K562 (cell line): Measurements from ENCODE around the gene MEI4. TPM values are rescaled to one million over a fixed set of nuclear protein-coding genes. Genes with fewer than 3 reads are reported as not detected.

Source experiments
- ATAC-seq: fragments of 200-7000 bp; cut with Tn5 transposase; 3 replicates; pipeline ENCODE4 v1.9.1; 2020; ENCODE audit warnings: moderate library complexity
- BruUV-seq: library from RNA; stranded (reverse); fragments of 400-500 nt; replicated peaks from 2 replicates; lab custom pipeline; 2021; lab: Mats Ljungman, UMichigan
- CTCF ChIA-PET: fragments of 300-600 bp; formaldehyde crosslinking; extraction: SDS; loops from one replicate; lab custom pipeline; 2021; ENCODE audit warnings: low intra/inter-chr PET ratio; lab: Yijun Ruan, JAX
- POLR2A ChIA-PET: fragments of 300-600, 350-650 bp; sonication (Branson Sonifier 250); formaldehyde crosslinking; extraction: SDS; loops from one replicate; lab custom pipeline; 2021; ENCODE audit warnings: antibody characterized with exemption, inconsistent platforms; lab: Yijun Ruan, JAX
- DNase-seq, 4 experiments: peaks; one replicate each; pipeline versions ENCODE4 v3.0.0 to v3.0.0-alpha.2; 2011 to 2018; ENCODE audit warnings: low spot score in 3 of 4, mixed read lengths in 3 of 4; ENCODE audit errors: extremely low read depth in 1 of 4
- FAIRE-seq: peaks from 2 replicates; lab custom pipeline; 2011; peaks lifted over from hg19 to GRCh38; lab: Jason Lieb, UNC
- H2AFZ ChIP-seq: 2 replicates; pipeline ENCODE4 v1.6.0; 2011; ENCODE audit warnings: low read depth, low read length, control low read depth, inconsistent platforms
- H3K27ac ChIP-seq: fragments of 200-600 bp; 3 replicates; pipeline ENCODE4 v1.8.0; 2011; ENCODE audit warnings: low read depth, mild to moderate bottlenecking, control low read depth, inconsistent platforms, low read length, moderate library complexity, mixed read lengths; ENCODE audit errors: extremely low read depth
- H3K27me3 ChIP-seq, 2 experiments: fragments of 300-600 bp in 1 of 2; 2 replicates in 1 of 2; 3 replicates in 1 of 2; pipeline versions ENCODE4 v1.6.0 to v1.8.0; 2011; ENCODE audit warnings: inconsistent platforms in 2 of 2, low read length in 2 of 2, mild to moderate bottlenecking in 1 of 2, mixed read lengths in 1 of 2, moderate library complexity in 1 of 2; ENCODE audit not compliant: control insufficient read depth in 2 of 2, insufficient read depth in 2 of 2
- H3K36me3 ChIP-seq: fragments of 300-600 bp; 3 replicates; pipeline ENCODE4 v1.8.0; 2011; ENCODE audit warnings: mild to moderate bottlenecking, low read length, inconsistent platforms; ENCODE audit not compliant: control insufficient read depth, insufficient read depth
- H3K4me1 ChIP-seq, 2 experiments: fragments of 200-600 bp in 1 of 2; replicated peaks in 1 of 2; 2 replicates in 1 of 2; 3 replicates in 1 of 2; pipeline versions ENCODE4 v1.5.1 to v1.8.0; 2011; ENCODE audit warnings: inconsistent platforms in 2 of 2, low read length in 2 of 2, mild to moderate bottlenecking in 1 of 2, mixed read lengths in 1 of 2, moderate library complexity in 1 of 2; ENCODE audit not compliant: control insufficient read depth in 2 of 2, insufficient read depth in 2 of 2
- H3K4me2 ChIP-seq: 2 replicates; pipeline ENCODE4 v1.6.1; 2011; ENCODE audit warnings: low read length, control low read depth, inconsistent platforms, mixed read lengths; ENCODE audit not compliant: insufficient read depth
- H3K4me3 ChIP-seq: fragments of 200-600 bp; sonication (generic), shearing (Covaris generic); 2 replicates; pipeline ENCODE4 v1.5.1; 2016; ENCODE audit warnings: control low read depth, inconsistent platforms
- H3K79me2 ChIP-seq: fragments of 200-600 bp; 3 replicates; pipeline ENCODE4 v1.8.0; 2011; ENCODE audit warnings: low read length, inconsistent platforms; ENCODE audit not compliant: control insufficient read depth, insufficient read depth
- H3K9ac ChIP-seq, 2 experiments: 2 replicates each; pipeline versions ENCODE4 v1.6.0 to v1.6.1; 2011; ENCODE audit warnings: low read depth in 2 of 2, low read length in 2 of 2, control low read depth in 1 of 2, inconsistent platforms in 1 of 2, mild to moderate bottlenecking in 1 of 2, mixed read lengths in 1 of 2; ENCODE audit not compliant: insufficient read depth in 1 of 2
- H3K9me1 ChIP-seq: one replicate; pipeline ENCODE4 v1.6.0; 2011; ENCODE audit warnings: inconsistent platforms, mild to moderate bottlenecking, low read length, moderate library complexity; ENCODE audit not compliant: control insufficient read depth, insufficient read depth
- H3K9me3 ChIP-seq: replicated peaks from 2 replicates; pipeline ENCODE4 v1.5.1; 2011; ENCODE audit warnings: low read depth, low read length, inconsistent platforms; ENCODE audit not compliant: control insufficient read depth, insufficient read depth
- H4K20me1 ChIP-seq: replicated peaks from 2 replicates; pipeline ENCODE4 v1.6.1; 2011; ENCODE audit warnings: low read length, inconsistent platforms, mixed read lengths; ENCODE audit not compliant: control insufficient read depth, insufficient read depth
- BCOR ChIP-seq: fragments of 450-650 bp; IDR thresholded peaks from 2 replicates; pipeline ENCODE4 v1.6.1; 2016
- CBX1 ChIP-seq: sonication (generic); IDR thresholded peaks from 2 replicates; pipeline ENCODE4 v1.6.1; 2016; ENCODE audit warnings: antibody characterized with exemption, low read depth, mild to moderate bottlenecking
- CEBPZ ChIP-seq: fragments of 150-350 bp; IDR thresholded peaks from 2 replicates; pipeline ENCODE4 v1.6.1; 2014; ENCODE audit warnings: low read depth, mild to moderate bottlenecking, low read length, borderline replicate concordance
- ELF4 ChIP-seq: fragments of 450-650 bp; formaldehyde crosslinking; IDR thresholded peaks from 2 replicates; pipeline ENCODE4 v1.4.0; 2022; ENCODE audit warnings: missing genetic modification characterization
- FOXK1 ChIP-seq: sonication (generic); formaldehyde crosslinking; IDR thresholded peaks from 2 replicates; pipeline ENCODE4 v1.8.0; 2022; ENCODE audit warnings: missing genetic modification reagents, mild to moderate bottlenecking, borderline replicate concordance
- HDAC1 ChIP-seq, 2 experiments: fragments of 450-650 bp; IDR thresholded peaks; 2 replicates each; pipeline ENCODE4 v1.6.1; 2016 to 2017; ENCODE audit warnings: inconsistent platforms in 1 of 2, mild to moderate bottlenecking in 1 of 2, moderate library complexity in 1 of 2
- MED1 ChIP-seq: sonication (generic); formaldehyde crosslinking; IDR thresholded peaks from 2 replicates; pipeline ENCODE4 v1.8.1; 2023; ENCODE audit warnings: missing genetic modification reagents, borderline replicate concordance
- PCBP1 ChIP-seq: fragments of 200-400 bp; formaldehyde crosslinking; IDR thresholded peaks from 2 replicates; pipeline ENCODE4 v1.6.1; 2018; ENCODE audit warnings: mild to moderate bottlenecking, low read depth, low read length; ENCODE audit not compliant: poor library complexity, severe bottlenecking
- PREB ChIP-seq: sonication (generic); formaldehyde crosslinking; IDR thresholded peaks from 2 replicates; pipeline ENCODE4 v1.8.1; 2023; ENCODE audit warnings: mild to moderate bottlenecking, missing genetic modification reagents
- RBM22 ChIP-seq: fragments of 200-400 bp; formaldehyde crosslinking; IDR thresholded peaks from 2 replicates; pipeline ENCODE4 v1.6.1; 2018; ENCODE audit warnings: low read length, low read depth; ENCODE audit not compliant: poor library complexity, severe bottlenecking
- SIRT6 ChIP-seq: IDR thresholded peaks from one replicate; pipeline ENCODE4 v1.6.1; 2012; ENCODE audit warnings: low read depth, mild to moderate bottlenecking, control low read depth, inconsistent platforms, low read length, moderate library complexity
- ZNF232 ChIP-seq: sonication (generic); formaldehyde crosslinking; IDR thresholded peaks from 2 replicates; pipeline ENCODE4 v1.8.0; 2022; ENCODE audit warnings: mild to moderate bottlenecking, missing genetic modification reagents
- ZSCAN32 ChIP-seq: fragments of 450-650 bp; formaldehyde crosslinking; IDR thresholded peaks from 2 replicates; pipeline ENCODE4 v1.4.0; 2020; ENCODE audit warnings: mild to moderate bottlenecking, moderate library complexity
- WGBS: fragments of 100-300 bp; shearing (Covaris generic); methylation state at CpG from one replicate; pipeline ENCODE4 v1.1.6; 2016; ENCODE audit warnings: low coverage, mixed read lengths; ENCODE audit not compliant: insufficient coverage; ENCODE audit errors: missing lambda C conversion rate; 5-methylcytosine and 5-hydroxymethylcytosine counted together
- in situ Hi-C: fragments of 300-500 bp; cut with MboI; formaldehyde crosslinking; loops from 4 replicates; pipeline ENCODE4 v1.15.0; 2018; ENCODE audit warnings: inconsistent platforms, mixed read lengths
- intact Hi-C: fragments of 100-400 bp; cut with micrococcal nuclease; formaldehyde crosslinking; loops from 2 replicates; pipeline ENCODE4 v1.14.2; 2022
- polyA plus RNA-seq, 8 experiments: library from polyadenylated mRNA; depleted of rRNA in 4 of 8; stranded (reverse) in 5 of 8; unstranded in 3 of 8; fragments of >200 nt; fragmentation: Nextera tagmentation in 2 of 8; fragmentation: Illumina TruSeq in 1 of 8; extraction: Ambion mirVana in 2 of 8; extraction: Trizol in 1 of 8; gene quantifications; 2 replicates each; pipeline versions ENCODE4 v1.2.1 to v1.2.3, GENCODE V29; 2011 to 2014; ENCODE audit warnings: inconsistent platforms in 1 of 8, missing spikeins in 1 of 8
- total RNA-seq, 7 experiments: library from RNA; depleted of rRNA in 6 of 7; stranded (reverse); fragments of >200 nt in 6 of 7; fragmentation: Illumina TruSeq in 2 of 7; extraction: Trizol in 2 of 7; gene quantifications; 2 replicates each; pipeline versions ENCODE4 v1.2.1 to v1.2.3, GENCODE V29; 2011 to 2021; ENCODE audit warnings: low replicate concordance in 1 of 7

MEI4 gene
- total and polyA plus RNA-seq, 9 of the 15 experiments (the other 6 are each of a cell fraction or from before 2014, with no cell fraction given) = not detected

GRCh38 chr6:77893391-77893790 lies 240.6 kb downstream of the MEI4 start:
- Histone ChIP-seq H2AFZ (no peak overlapping the region), H3K9ac (no peak overlapping the region), H3K9me1 (no peaks in the 10 kb centered on the region), H3K27ac (no peak overlapping the region), H3K9me3 (no peaks in the 10 kb centered on the region), H3K27me3 (no peaks in the 10 kb centered on the region), H3K4me3 (no peak overlapping the region), H4K20me1 (no peaks in the 10 kb centered on the region), H3K4me2 (no peak overlapping the region), H3K36me3 (no peaks in the 10 kb centered on the region), H3K4me1 (no peaks in the 10 kb centered on the region), H3K79me2 (no peaks in the 10 kb centered on the region)
- intact Hi-C loops (no loop called here), in situ Hi-C loops (no loop called here)
- TF ChIP-seq SIRT6 (no peak), ZNF232 (CRISPR knock-in tag) (no peak), CEBPZ (no peak), ELF4 (CRISPR knock-in tag) (no peak), ZSCAN32 (CRISPR knock-in tag) (no peak), CBX1 (no peak), BCOR (no peak), PCBP1 (no peak), PREB (no peak), MED1 (no peak), RBM22 (no peak), FOXK1 (CRISPR knock-in tag) (no peak), HDAC1 (IDR thresholded peaks at IDR 0.05) (no peak)
- no TSS peak for BruUV-seq
- whole genome bisulfite sequencing = 0% methylated on average over 4 of the region's 4 CpGs
- ATAC-seq (no peak), FAIRE-seq (no peak), DNase-seq (no peak)
- POLR2A ChIA-PET = no interaction called here
- CTCF ChIA-PET = no interaction called here
